ENCODE results near the gene MLIP.
A peak's percentile ranks its signal among the peaks of the same experiment; 100 is the strongest.

Gene MLIP

GRCh38 chr6:54288474-54288873 lies 177.2 kb downstream of the MLIP start:
- no peak for DNase-seq

GRCh38 chr6:54289426-54289825 lies 178.2 kb downstream of the MLIP start:
- no peak for DNase-seq

DNA sequence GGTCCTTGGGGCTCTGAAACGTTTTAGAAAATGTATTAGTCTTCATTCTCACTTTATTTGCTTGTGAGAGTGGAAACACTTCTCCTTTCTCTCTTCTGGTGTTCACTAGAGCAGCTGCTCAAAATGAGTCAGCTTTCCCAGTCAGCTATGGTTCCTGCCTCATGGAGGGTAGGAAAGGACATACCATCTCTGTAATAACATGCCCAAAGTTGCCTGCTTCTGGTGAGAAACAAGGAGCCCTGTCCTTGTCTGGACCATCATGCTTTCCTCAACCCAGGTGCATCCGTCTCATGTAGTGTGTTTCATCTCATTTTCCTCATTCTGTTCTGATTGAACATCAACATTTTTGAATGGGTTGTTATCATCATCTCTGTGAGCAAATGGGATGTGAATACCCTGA lies 179.9 kb downstream of the MLIP start:
- DNase-seq = no peak

DNA sequence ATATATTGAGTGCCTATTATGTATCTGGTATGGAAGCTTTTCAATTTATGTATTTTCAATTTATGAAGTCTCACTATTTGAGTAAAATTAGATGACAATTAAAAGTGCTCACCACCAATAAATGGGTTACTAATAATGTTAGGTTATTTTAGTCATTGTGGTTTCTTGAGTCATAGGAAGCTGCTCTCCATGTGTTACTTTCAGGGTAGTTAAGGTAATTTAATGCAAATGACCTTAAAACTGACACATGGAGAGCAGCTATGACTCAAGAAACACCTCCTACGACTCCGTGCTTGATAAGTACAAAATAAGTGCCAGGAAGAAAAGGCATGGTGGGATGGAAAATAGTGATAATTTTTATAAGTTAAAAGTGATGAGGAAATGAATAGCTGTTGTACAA lies 180.5 kb downstream of the MLIP start:
- DNase-seq = no peak

DNA sequence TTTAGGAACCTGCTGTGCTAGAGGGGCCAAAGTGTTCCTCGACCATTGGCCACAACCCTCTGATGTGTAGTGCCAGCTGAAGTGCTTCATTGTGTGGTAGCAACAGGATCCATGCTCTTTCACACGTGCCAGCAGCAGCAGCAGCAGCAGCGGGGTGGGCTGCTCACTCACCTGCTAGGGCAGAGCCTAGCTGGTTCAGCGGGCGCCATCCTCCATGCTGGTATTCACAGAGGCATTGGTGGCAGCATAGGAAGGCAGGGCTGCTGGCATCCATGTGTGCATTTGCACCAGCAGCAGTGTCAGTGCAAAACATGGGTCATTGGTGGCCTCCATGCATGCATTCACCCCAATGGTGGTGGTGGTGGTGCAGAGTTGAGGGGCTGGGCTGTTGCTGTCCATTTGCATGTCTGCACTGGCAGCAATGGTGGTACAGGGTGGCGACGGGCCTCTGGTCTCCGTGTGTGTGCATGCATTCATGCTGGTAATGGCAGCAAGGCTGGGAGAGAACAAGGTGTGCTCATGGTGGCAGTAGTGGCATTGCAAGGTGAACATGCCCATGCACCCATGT lies 183.8 kb downstream of the MLIP start:
- DNase-seq = no peak

GRCh38 chr6:54299542-54300269 lies 188.5 kb downstream of the MLIP start:
- DNase-seq = no peak

DNA sequence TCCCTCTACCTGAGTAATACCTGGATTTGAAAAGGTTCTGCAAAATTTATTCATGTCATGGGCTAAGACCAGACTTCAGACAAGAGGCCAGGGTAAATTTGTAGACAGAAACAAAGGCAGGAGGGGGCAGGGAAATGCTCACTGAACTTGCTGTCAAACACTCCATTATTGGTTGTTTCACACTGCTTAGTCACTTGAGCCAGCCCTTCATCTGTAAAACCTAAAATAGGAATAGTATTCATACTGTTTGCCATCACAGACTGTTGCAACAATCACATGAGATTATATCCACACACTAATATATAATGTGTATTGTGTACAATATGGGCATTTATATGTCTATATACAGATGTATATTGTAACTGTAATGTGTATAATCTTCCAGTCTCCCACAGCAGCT lies 190.5 kb downstream of the MLIP start:
- DNase-seq = no peak

DNA sequence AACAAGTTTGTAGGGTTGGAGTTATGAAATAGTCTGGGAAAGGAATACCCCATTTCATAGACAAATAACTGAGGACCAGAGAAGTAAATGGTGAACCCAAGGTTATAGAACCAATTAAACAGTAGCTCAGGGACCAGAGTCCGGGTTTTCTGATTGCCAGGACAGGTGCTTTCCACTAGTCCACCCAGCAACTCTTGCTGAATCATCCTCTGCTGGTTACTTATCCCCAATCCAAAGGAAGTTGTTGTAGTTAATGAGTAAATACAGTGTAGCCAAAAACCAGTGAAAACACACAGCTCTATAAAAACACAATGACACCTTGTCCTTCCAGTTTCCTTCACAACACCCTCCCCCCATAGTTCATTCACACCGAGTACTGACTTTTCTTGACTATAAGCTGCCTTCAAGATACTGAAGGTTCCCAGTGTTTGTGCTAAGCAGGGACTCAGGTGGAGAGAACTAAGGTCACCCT lies 196.2 kb downstream of the MLIP start:
- DNase-seq = no peak

DNA sequence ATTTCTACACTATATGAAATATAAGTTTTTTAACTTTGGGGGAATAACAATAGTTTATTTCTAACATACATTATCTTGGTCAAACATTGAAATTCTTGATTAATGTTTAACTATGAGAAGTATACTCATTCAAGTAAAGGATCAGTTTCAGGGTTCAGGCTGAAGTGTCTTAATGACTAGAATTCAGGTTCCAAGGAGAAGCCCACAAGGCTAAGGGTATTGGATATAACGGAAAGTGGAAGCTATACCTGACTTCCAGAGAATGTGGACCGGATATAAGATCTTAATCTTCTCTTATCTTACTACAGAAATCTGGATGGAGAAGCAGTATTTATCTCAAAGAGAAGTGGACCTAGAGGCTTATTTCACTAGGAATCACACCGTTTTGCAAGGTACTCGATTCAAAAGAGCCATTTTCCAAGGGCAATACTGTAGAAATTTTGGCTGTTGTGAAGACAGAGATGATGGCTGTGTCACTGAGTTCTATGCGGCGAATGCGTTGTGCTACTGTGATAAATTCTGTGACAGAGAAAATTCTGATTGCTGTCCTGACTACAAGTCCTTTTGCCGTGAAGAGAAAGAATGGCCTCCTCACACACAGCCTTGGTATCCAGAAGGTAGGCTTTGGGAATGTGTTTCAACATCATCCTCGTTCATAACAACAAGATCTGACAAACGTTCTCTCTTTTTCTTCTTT lies 197.2 kb downstream of the MLIP start, which contains the start of gene TINAG:
TINAG (plus strand) TSS at position 153 of the 697 bp plus-strand sequence; CDS start at position 263, 110 bp downstream.
- DNase-seq = no peak

DNA sequence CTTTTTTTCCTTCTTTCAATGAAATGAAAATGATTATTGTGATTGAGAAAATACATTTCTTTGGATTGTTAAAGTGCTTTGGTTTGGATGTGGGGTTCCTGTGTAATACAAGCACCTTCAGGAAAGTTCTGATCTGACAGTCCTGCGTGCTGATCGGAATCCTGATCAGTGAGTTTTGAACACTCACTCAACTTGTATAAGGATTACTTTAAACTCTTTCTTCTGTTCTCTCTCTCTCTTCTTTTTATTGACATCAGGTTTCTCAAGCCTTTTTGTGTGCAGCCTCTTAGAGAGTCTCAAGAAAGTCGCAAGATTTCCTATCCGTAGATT lies 197.7 kb downstream of the MLIP start:
- DNase-seq = no peak

DNA sequence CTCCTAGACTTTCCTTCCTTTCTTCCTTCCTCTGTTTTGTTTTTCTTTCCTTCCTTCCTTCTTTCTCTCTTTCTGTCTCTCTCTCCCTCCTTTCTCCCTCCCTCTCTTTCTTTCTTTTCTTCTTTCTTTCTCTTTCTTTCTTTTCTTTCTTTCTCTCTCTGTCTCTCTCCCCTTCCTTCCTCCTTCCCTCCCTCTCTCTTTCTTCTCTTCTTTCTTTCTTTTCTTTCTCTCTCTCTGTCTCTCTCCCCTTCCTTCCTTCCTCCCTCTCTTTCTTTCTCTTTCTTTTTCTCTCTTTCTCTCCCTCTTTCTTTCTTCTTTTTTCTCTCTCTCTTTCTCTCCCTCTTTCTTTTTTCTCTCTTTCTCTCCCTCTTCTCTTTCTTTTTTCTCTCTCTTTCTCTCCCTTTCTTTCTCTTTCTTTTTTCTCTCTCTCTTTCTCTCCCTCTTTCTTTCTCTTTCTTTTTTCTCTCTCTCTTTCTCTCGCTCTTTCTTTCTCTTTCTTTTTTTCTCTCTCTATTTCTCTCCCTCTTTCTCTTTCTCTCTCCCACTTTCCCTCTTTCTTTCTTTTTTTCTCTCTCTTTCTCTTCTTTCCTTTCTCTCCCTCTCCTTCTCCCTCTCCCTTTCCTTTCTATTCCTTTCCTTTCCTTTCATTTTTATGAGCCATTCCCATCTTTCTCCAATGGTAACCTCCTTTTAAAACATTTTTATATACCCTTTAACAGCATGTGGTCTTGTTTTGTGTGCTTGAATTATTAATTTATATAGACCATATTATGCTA lies 199.3 kb downstream of the MLIP start:
- no peak for DNase-seq

GRCh38 chr6:54315656-54316055 lies 204.4 kb downstream of the MLIP start:
- DNase-seq = peak; percentile 9
